ENCODE measurements around the gene TMEM238. TPM values are rescaled to one million over a fixed set of nuclear protein-coding genes. Genes with fewer than 3 reads are reported as not detected.
A peak's percentile ranks its signal among the peaks of the same experiment; 100 is the strongest.

TMEM238 gene
- total and polyA plus RNA-seq, 2 donors (not counting 1 experiment from before 2014, with no cell fraction given), result 0.33 TPM; not detected in 1

- DNase-seq (ENCODE audit: low read depth in 2 of 2), result no peak
- H2AFZ ChIP-seq (ENCODE audit: low read length), result no peak overlapping the region
- no peaks in the 10 kb centered on the region for H3K27me3 ChIP-seq (ENCODE audit: control insufficient read depth, insufficient read depth, low read length)
- no peak overlapping the region for H3K27ac ChIP-seq (ENCODE audit: insufficient read depth, low read length)
- no peaks in the 10 kb centered on the region for H4K20me1 ChIP-seq (ENCODE audit: control insufficient read depth, extremely low read depth, insufficient read depth, low read length)
- H3K79me2 ChIP-seq (ENCODE audit: control insufficient read depth, insufficient read depth, low read length), result no peaks in the 10 kb centered on the region
- no peak overlapping the region for H3K9ac ChIP-seq (ENCODE audit: insufficient read depth, low read length)
- H3K4me3 ChIP-seq (replicated peaks in 1 of 4; ENCODE audit: control extremely low read depth in 1 of 4, insufficient read depth in 1 of 4, low read depth in 3 of 4, low read length in 4 of 4), result no peak overlapping the region
- H3K4me2 ChIP-seq (ENCODE audit: extremely low read depth, insufficient read depth, low read length), result no peak overlapping the region
- no peak for TF ChIP-seq EZH2 (IDR thresholded peaks at IDR 0.05; ENCODE audit: low read length, missing control alignments)
- TF ChIP-seq, protein P1, sequence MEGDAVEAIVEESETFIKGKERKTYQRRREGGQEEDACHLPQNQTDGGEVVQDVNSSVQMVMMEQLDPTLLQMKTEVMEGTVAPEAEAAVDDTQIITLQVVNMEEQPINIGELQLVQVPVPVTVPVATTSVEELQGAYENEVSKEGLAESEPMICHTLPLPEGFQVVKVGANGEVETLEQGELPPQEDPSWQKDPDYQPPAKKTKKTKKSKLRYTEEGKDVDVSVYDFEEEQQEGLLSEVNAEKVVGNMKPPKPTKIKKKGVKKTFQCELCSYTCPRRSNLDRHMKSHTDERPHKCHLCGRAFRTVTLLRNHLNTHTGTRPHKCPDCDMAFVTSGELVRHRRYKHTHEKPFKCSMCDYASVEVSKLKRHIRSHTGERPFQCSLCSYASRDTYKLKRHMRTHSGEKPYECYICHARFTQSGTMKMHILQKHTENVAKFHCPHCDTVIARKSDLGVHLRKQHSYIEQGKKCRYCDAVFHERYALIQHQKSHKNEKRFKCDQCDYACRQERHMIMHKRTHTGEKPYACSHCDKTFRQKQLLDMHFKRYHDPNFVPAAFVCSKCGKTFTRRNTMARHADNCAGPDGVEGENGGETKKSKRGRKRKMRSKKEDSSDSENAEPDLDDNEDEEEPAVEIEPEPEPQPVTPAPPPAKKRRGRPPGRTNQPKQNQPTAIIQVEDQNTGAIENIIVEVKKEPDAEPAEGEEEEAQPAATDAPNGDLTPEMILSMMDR (conservative IDR thresholded peaks at IDR 0.05 in 1 of 2, IDR thresholded peaks at IDR 0.05 in 1 of 2; ENCODE audit: low read depth in 1 of 2, low read length in 2 of 2), result no peak
- H3K4me1 ChIP-seq (ENCODE audit: control insufficient read depth, extremely low read depth, insufficient read depth, low read length), result peaks cover 5% of the 10 kb centered on the region
- H3K36me3 ChIP-seq (ENCODE audit: control insufficient read depth, insufficient read depth, low read length), result peaks cover 4% of the 10 kb centered on the region
- H3K9me3 ChIP-seq (ENCODE audit: control insufficient read depth, insufficient read depth, low read depth, low read length), result no peaks in the 10 kb centered on the region
These were observed 38.8 kb downstream of the TMEM238 start for GRCh38 chr19:55345101-55345817.

DNA sequence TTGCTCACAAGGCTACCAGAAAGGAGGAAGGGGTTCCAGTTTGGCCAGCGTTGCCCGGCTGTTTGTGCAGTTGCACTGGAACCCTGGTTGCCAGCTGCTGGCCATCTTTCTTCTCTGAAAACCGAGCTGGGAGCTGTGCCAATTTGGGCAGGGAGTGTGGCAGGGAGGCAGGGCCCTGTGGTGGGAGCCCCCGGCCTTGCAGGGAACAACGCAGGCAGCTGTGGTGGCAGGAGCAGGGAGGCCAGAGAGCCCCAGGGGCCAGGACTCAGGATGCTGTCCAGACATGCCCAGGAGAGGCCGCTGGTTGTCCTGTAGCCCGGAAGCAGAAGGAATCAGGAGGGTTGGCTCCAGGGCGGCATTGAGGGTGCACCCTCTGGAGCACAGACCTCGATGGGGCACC, 39.6 kb downstream of the TMEM238 start:
- H3K9ac ChIP-seq (ENCODE audit: insufficient read depth, low read length), result no peak overlapping the region
- no peak overlapping the region for H3K4me3 ChIP-seq (replicated peaks in 1 of 4; ENCODE audit: control extremely low read depth in 1 of 4, insufficient read depth in 1 of 4, low read depth in 3 of 4, low read length in 4 of 4)
- peak in 1 of 2 donors; percentile 40 for DNase-seq (ENCODE audit: low read depth in 2 of 2)
- H2AFZ ChIP-seq (ENCODE audit: low read length), result no peak overlapping the region
- no peaks in the 10 kb centered on the region for H3K9me3 ChIP-seq (ENCODE audit: control insufficient read depth, insufficient read depth, low read depth, low read length)
- H4K20me1 ChIP-seq (ENCODE audit: control insufficient read depth, extremely low read depth, insufficient read depth, low read length), result no peaks in the 10 kb centered on the region
- H3K27me3 ChIP-seq (ENCODE audit: control insufficient read depth, insufficient read depth, low read length), result no peaks in the 10 kb centered on the region
- H3K27ac ChIP-seq (ENCODE audit: insufficient read depth, low read length), result no peak overlapping the region
- no peaks in the 10 kb centered on the region for H3K79me2 ChIP-seq (ENCODE audit: control insufficient read depth, insufficient read depth, low read length)
- peaks cover 8% of the 10 kb centered on the region for H3K4me1 ChIP-seq (ENCODE audit: control insufficient read depth, extremely low read depth, insufficient read depth, low read length)
- H3K36me3 ChIP-seq (ENCODE audit: control insufficient read depth, insufficient read depth, low read length), result peaks cover 4% of the 10 kb centered on the region
- no peak overlapping the region for H3K4me2 ChIP-seq (ENCODE audit: extremely low read depth, insufficient read depth, low read length)
- no peak for TF ChIP-seq EZH2 (IDR thresholded peaks at IDR 0.05; ENCODE audit: low read length, missing control alignments)
- TF ChIP-seq, protein P1 (conservative IDR thresholded peaks at IDR 0.05 in 1 of 2, IDR thresholded peaks at IDR 0.05 in 1 of 2; ENCODE audit: low read depth in 1 of 2, low read length in 2 of 2), result no peak

- H2AFZ ChIP-seq (ENCODE audit: low read length), result no peak overlapping the region
- no peak overlapping the region for H3K27ac ChIP-seq (ENCODE audit: insufficient read depth, low read length)
- H3K9ac ChIP-seq (ENCODE audit: insufficient read depth, low read length), result no peak overlapping the region
- DNase-seq (ENCODE audit: low read depth in 2 of 2), result no peak
- peaks cover 11% of the 10 kb centered on the region for H3K4me1 ChIP-seq (ENCODE audit: control insufficient read depth, extremely low read depth, insufficient read depth, low read length)
- H3K27me3 ChIP-seq (ENCODE audit: control insufficient read depth, insufficient read depth, low read length), result peaks cover 2% of the 10 kb centered on the region
- H4K20me1 ChIP-seq (ENCODE audit: control insufficient read depth, extremely low read depth, insufficient read depth, low read length), result no peaks in the 10 kb centered on the region
- no peaks in the 10 kb centered on the region for H3K79me2 ChIP-seq (ENCODE audit: control insufficient read depth, insufficient read depth, low read length)
- H3K9me3 ChIP-seq (ENCODE audit: control insufficient read depth, insufficient read depth, low read depth, low read length), result no peaks in the 10 kb centered on the region
- H3K4me3 ChIP-seq (replicated peaks in 1 of 4; ENCODE audit: control extremely low read depth in 1 of 4, insufficient read depth in 1 of 4, low read depth in 3 of 4, low read length in 4 of 4), result peak overlapping the region in 1 of 4 experiments; percentile 27
- H3K36me3 ChIP-seq (ENCODE audit: control insufficient read depth, insufficient read depth, low read length), result peaks cover 4% of the 10 kb centered on the region
- peak overlapping the region; percentile 35 for H3K4me2 ChIP-seq (ENCODE audit: extremely low read depth, insufficient read depth, low read length)
- TF ChIP-seq, protein P1 (conservative IDR thresholded peaks at IDR 0.05 in 1 of 2, IDR thresholded peaks at IDR 0.05 in 1 of 2; ENCODE audit: low read depth in 1 of 2, low read length in 2 of 2), result no peak
- TF ChIP-seq EZH2 (IDR thresholded peaks at IDR 0.05; ENCODE audit: low read length, missing control alignments), result no peak
These were observed 42.2 kb downstream of the TMEM238 start for GRCh38 chr19:55341595-55342531.
